Colonic mucosa (tissue), 4 donors: Measurements from ENCODE around the gene AQP9. TPM values are rescaled to one million over a fixed set of nuclear protein-coding genes. Genes with fewer than 3 reads are reported as not detected.

Experiments
- DNase-seq: peaks from one replicate; pipeline ENCODE4 v3.0.0-alpha.2; 2020
- H3K27ac ChIP-seq: fragments of 200-600 bp; one replicate; pipeline ENCODE4 v1.8.0; 2021
- H3K27me3 ChIP-seq: fragments of 200-600 bp; one replicate; pipeline ENCODE4 v1.8.0; 2021
- H3K36me3 ChIP-seq: fragments of 200-600 bp; one replicate; pipeline ENCODE4 v1.8.0; 2021
- H3K4me1 ChIP-seq: fragments of 200-600 bp; one replicate; pipeline ENCODE4 v1.8.0; 2021; ENCODE audit warnings: mild to moderate bottlenecking
- H3K4me3 ChIP-seq: fragments of 200-600 bp; one replicate; pipeline ENCODE4 v1.8.0; 2021
- H3K9ac ChIP-seq, 2 donors: one replicate each; pipeline ENCODE4 v1.7.0; 2013; ENCODE audit warnings: control low read depth in 2 of 2, low read depth in 2 of 2, low read length in 2 of 2
- H3K9me3 ChIP-seq: fragments of 200-600 bp; one replicate; pipeline ENCODE4 v1.8.0; 2021
- intact Hi-C: fragments of 100-400 bp; cut with DNase I; formaldehyde crosslinking; loops from one replicate; pipeline ENCODE4 v1.14.1; 2022
- total RNA-seq, 2 donors: library from RNA; stranded (reverse); fragmentation: NEBNext Ultra II Directional in 1 of 2; extraction: Animal tissue kit (Norgen Biotek cat#: 25700) in 1 of 2; gene quantifications; one replicate each; pipeline ENCODE4 v1.2.1, GENCODE V29; 2021
- TF ChIP-seq, protein P1 (sequence below): fragments of 200-600 bp; IDR thresholded peaks from one replicate; pipeline ENCODE4 v1.8.0; 2022; ENCODE audit warnings: antibody characterized with exemption, mild to moderate bottlenecking
- donor health status: healthy.
- donor health status: DM: no; HTN: no; CAD: no.
- donor health status: DM: no; HTN: no; CAD: no.

Gene AQP9
- total RNA-seq, 2 donors from 2014 or later = 0.98 TPM; not detected in 1

DNA sequence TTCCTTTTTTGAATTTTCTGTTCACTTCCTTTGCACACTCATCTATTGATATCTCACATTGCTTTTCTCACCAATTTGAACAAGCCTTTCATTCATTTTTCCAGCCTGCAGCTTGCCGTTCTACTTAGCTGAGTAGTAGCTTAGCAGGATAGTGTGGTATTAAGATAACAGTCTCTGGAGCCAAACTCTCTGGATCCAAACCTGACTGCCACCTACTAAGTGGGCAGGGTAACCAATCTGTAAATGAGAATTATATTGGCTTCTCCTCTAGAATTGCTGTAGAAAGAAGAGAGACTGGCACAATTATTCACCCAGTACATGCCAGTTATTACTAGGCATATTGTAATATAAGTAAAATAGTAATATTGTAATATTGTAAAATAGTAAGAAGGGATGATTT, 40.5 kb downstream of the AQP9 start:
- H3K9me3 ChIP-seq = no peaks in the 10 kb centered on the region
- H3K9ac ChIP-seq = no peak overlapping the region
- H3K4me1 ChIP-seq = no peaks in the 10 kb centered on the region
- no peaks in the 10 kb centered on the region for H3K36me3 ChIP-seq
- DNase-seq = no peak
- no peak overlapping the region for H3K4me3 ChIP-seq
- TF ChIP-seq, protein P1, sequence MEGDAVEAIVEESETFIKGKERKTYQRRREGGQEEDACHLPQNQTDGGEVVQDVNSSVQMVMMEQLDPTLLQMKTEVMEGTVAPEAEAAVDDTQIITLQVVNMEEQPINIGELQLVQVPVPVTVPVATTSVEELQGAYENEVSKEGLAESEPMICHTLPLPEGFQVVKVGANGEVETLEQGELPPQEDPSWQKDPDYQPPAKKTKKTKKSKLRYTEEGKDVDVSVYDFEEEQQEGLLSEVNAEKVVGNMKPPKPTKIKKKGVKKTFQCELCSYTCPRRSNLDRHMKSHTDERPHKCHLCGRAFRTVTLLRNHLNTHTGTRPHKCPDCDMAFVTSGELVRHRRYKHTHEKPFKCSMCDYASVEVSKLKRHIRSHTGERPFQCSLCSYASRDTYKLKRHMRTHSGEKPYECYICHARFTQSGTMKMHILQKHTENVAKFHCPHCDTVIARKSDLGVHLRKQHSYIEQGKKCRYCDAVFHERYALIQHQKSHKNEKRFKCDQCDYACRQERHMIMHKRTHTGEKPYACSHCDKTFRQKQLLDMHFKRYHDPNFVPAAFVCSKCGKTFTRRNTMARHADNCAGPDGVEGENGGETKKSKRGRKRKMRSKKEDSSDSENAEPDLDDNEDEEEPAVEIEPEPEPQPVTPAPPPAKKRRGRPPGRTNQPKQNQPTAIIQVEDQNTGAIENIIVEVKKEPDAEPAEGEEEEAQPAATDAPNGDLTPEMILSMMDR = no peak
- intact Hi-C loops = no loop called here
- no peak overlapping the region for H3K27ac ChIP-seq
- H3K27me3 ChIP-seq = no peaks in the 10 kb centered on the region

DNA sequence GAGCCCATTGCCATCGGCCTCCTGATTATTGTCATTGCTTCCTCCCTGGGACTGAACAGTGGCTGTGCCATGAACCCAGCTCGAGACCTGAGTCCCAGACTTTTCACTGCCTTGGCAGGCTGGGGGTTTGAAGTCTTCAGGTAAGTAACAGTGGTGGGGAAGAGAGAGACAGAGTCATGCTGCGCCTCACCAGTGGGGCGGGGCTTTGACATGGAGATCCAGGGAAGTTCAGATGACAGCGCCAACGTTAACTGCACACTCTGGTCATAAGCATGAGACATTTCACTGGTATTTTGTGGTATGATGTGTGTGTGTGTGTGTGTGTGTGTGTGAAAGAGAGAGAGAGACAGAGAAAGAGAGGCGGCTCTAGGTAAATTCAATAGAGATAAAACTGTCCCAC, 41.0 kb downstream of the AQP9 start:
- intact Hi-C loops = no loop called here
- Histone ChIP-seq H3K27me3 (no peaks in the 10 kb centered on the region), H3K9ac (no peak overlapping the region), H3K27ac (no peak overlapping the region), H3K4me3 (no peak overlapping the region), H3K9me3 (no peaks in the 10 kb centered on the region), H3K36me3 (no peaks in the 10 kb centered on the region), H3K4me1 (no peaks in the 10 kb centered on the region)
- TF ChIP-seq, protein P1 = no peak
- no peak for DNase-seq

DNA sequence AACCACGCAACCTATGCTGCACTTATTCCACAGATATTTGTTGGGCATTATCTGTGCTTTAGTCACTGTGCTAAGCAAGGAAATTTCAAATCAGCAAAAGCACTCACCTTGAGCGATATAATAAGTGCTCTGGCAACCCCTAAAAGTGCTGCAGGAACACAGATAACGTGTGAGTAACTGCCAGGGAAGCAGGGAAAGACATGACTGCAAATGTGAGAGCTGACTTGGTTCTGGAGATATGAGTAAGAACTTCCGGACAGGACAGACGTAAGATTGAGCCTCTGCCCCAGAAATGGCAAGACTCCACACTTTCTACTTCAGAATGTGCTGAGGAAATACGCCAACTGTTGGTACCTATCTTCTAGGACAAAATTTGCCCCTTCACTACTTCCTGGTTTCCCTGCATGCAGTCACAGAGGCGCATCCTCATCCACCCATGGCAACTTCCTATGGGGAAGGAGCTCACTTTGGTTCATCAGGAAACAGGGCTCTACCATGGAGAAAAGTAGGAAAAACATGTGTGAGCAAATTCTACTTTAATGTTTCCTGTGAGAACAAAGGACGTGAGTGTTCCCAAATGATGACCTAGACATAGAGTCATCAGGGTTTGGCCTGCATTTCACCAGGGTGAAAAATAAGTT, 41.7 kb downstream of the AQP9 start:
- Histone ChIP-seq H3K27ac (no peak overlapping the region), H3K4me1 (no peaks in the 10 kb centered on the region), H3K27me3 (no peaks in the 10 kb centered on the region), H3K4me3 (no peak overlapping the region), H3K9ac (no peak overlapping the region), H3K9me3 (no peaks in the 10 kb centered on the region), H3K36me3 (no peaks in the 10 kb centered on the region)
- intact Hi-C loops = loop anchor here (10.0 kb wide), 2 partner anchors 105 to 415 kb away; no protein-coding TSS in a partner anchor
- TF ChIP-seq, protein P1 = no peak
- no peak for DNase-seq

DNA sequence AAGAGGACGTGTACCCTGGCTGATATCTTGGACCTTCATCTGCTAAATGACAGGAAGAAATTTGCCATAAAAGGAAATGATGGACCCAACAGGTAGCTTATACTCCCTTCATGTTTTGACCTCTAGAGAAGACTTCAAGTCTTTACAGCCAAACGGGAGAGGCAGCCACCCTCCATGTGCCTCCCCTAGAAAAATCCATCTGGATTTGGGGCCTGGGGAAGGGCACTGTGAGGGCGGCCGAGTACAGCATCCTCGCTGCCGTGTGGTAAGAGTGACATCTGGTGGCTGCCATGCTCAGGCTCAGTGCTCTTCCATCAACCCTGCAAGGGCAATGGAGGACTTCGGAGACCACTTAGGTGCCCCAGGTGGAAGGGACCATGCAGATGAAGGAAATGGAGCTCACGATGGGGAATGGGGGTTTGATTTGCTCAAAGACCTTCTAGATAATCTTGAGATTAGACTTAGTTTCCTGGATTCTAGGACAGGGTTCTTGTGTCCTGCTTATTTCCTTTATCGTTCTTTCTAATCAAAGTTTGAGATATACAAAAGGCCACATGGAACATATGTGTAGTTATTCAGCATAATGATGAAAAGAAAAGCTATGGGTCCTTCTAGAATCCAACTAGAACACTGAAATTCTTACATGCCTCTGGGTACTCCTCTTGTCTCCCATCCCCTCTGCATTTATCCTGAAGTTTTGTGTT, 44.4 kb downstream of the AQP9 start:
- Histone ChIP-seq H3K27me3 (no peaks in the 10 kb centered on the region), H3K36me3 (no peaks in the 10 kb centered on the region), H3K27ac (no peak overlapping the region), H3K4me3 (no peak overlapping the region), H3K9me3 (no peaks in the 10 kb centered on the region), H3K4me1 (no peaks in the 10 kb centered on the region), H3K9ac (no peak overlapping the region)
- DNase-seq = no peak
- intact Hi-C loops = loop anchor here (10.0 kb wide), 2 partner anchors 108 to 418 kb away; no protein-coding TSS in a partner anchor
- TF ChIP-seq, protein P1 = peak; percentile 56

DNA sequence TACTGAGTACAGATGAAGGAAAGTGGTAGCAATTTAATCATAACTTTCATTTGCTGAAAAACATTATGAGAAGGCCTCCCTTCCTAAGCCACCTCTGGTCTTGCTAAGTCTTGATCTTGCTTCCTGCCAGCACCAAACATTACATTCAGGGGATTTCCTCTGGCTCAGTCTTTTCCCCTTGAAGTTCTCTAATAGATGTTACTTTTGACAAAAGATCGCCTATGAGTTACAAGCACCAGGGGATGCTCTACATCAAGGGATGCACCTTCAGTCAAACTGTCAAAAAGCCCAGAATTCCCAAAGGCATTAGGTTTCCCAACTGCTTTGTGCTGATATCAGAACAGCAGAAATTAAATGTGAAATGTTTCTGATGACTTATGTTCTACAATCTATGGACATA, 47.3 kb downstream of the AQP9 start:
- intact Hi-C loops = loop anchor here (10.0 kb wide), 2 partner anchors 111 to 421 kb away; no protein-coding TSS in a partner anchor
- TF ChIP-seq, protein P1 = no peak

More for the DNA sequence above, 47.3 kb downstream of the AQP9 start:
- Histone ChIP-seq H3K27me3 (no peaks in the 10 kb centered on the region), H3K4me3 (no peak overlapping the region), H3K9me3 (no peaks in the 10 kb centered on the region), H3K4me1 (no peaks in the 10 kb centered on the region), H3K9ac (no peak overlapping the region), H3K27ac (no peak overlapping the region), H3K36me3 (no peaks in the 10 kb centered on the region)
- DNase-seq = no peak
